Ramos (cell line): ENCODE measurements around the gene ARMC8.
"Not testable (repeated sequence)": the region's sequence is repeated elsewhere in the genome, so short reads cannot be mapped to it uniquely, and the experiment has no call there.

Source experiments
- in situ Hi-C: fragments of 300-500 bp; cut with MboI; formaldehyde crosslinking; loops from one replicate; pipeline ENCODE4 v1.14.3; 2022; ENCODE audit warnings: low sequenced_read_pairs; ENCODE audit not compliant: unreplicated experiment

Gene ARMC8, protein sequence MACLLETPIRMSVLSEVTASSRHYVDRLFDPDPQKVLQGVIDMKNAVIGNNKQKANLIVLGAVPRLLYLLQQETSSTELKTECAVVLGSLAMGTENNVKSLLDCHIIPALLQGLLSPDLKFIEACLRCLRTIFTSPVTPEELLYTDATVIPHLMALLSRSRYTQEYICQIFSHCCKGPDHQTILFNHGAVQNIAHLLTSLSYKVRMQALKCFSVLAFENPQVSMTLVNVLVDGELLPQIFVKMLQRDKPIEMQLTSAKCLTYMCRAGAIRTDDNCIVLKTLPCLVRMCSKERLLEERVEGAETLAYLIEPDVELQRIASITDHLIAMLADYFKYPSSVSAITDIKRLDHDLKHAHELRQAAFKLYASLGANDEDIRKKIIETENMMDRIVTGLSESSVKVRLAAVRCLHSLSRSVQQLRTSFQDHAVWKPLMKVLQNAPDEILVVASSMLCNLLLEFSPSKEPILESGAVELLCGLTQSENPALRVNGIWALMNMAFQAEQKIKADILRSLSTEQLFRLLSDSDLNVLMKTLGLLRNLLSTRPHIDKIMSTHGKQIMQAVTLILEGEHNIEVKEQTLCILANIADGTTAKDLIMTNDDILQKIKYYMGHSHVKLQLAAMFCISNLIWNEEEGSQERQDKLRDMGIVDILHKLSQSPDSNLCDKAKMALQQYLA

DNA sequence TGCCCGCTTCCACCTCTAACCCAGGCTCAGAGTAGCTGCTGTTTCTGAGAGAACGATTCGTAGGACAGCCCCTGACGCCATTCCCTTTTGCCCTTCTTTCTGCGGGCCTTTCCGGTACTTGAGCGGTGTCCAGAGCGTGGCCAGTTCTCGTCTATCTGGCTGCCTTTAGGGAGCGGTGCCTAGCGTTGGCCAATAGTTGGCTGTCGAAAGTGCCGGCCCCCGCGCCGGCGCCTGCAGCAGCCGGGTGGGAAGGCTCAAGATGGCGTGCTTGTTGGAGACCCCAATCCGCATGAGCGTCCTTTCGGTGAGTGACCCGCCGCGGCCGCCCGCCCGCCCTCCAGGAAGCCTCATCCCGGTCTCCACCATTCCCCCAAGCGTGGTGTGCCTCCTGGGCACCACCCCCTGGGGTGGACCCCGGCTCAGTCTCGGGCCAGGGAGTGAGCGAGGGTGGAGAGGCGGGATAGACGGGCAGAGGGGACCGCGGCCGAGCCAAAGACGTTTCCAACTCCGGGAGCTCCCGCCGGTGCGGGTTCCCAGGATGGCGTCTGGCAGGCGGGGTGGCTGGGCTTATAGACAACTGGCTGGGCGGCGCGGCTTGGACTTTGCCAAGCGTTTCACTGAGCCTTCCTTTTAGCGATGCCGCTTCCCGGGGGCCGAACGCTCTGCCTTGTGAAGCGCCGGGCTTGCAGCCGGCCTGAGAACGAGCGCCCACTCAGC lies at the start of gene ARMC8:
Gene ARMC8, plus strand, starts transcription at position 6 of the 717 bp plus-strand sequence. Its CDS starts 254 bp downstream, at position 260.
- in situ Hi-C loops = loop anchor here (25.0 kb wide), 1 partner anchor 400 kb away; the partner anchor contains the start of gene CEP70

DNA sequence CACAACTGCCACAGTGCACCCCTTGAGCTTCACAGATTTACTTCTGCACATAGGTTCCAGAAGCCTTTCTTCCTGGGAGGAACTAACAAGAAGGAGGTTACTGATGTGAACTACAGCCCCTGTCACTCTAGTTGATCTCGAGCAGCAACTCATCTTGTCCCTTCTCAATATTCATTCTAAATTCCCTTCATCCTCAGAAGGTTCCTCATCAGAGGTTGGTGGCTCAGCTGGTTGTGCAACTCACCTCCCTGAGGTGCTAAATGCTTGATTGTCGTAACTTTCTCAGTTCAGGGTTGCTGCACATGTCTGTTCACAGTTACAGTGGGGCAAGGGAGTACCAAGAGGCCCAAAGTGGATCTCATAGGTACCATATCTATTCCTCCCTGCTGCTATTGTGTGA lies 49.2 kb upstream of the ARMC8 start:
- in situ Hi-C loops = no loop called here

DNA sequence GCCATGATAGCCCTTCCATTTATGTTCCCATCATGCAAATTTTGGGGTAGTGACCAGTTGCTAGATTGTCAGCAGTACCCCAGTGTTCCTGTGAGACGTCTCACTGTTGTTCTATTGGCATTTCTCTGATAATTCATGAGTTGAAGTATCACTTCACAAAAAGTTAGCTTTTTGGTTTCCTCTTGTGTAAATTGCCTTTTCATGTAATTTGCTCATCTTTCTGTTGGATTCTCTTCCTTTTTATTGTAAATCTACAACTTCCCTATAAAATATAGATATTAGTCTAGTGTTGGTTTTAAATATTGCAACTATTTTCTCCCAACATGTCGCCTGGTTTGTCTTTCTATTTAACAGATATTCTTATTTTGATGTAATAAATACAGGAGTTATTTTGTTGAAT lies 47.4 kb upstream of the ARMC8 start:
- in situ Hi-C loops = no loop called here

DNA sequence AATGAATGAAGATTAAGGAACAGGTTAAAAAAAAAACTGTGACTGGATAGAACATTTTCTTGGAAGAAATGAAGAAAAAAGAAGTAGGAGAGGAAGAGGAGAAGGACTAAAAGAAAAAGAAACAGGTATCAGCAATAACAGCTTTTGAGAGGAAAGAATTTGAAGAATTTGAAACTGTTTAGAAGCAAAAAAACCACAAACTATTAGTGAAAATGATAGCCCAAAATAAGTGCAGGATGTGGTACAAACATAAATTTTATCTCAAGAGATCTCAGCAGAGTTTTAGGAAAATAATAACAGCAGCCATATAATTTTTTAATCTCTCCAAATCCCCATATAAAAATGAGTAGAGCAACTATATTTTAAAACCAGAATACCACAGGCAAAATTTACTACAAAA lies 46.2 kb upstream of the ARMC8 start:
- in situ Hi-C loops = no loop called here

DNA sequence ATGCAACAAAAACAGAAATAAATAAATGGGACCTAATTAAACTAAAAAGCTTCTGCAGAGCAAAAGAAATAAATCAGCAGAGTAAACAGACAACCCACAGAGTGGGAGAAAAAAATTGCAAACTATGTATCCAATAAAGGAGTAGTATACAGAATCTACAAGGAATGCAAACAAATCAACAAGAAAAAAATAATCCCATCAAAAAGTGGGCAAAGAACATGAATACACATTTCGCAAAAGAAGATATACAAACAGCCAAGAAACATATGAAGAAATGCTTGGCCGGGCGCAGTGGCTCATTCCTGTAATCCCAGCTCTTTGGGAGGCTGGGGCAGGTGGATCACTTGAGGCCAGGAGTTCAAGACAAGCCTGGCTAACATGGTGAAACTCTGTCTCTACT lies 44.9 kb upstream of the ARMC8 start:
- in situ Hi-C loops = not testable (repeated sequence)

DNA sequence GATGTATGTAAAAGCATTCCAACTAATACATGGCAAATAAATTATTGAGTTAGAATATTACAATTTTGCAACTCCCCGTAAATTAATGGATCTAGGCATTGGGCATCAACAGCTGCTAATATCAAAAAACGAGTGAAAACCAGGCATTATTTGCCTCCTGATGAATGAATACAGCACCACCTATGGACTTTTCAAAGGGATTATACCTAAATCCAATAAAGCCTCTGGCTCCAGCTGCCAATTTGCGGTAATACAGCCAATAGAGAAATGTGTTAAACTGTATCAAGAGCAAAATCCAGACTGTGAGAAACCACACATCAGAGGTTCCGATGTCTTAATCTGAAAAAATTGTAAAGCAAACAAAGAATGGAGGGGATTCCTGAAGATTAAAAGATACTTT lies 38.6 kb upstream of the ARMC8 start:
- in situ Hi-C loops = no loop called here

DNA sequence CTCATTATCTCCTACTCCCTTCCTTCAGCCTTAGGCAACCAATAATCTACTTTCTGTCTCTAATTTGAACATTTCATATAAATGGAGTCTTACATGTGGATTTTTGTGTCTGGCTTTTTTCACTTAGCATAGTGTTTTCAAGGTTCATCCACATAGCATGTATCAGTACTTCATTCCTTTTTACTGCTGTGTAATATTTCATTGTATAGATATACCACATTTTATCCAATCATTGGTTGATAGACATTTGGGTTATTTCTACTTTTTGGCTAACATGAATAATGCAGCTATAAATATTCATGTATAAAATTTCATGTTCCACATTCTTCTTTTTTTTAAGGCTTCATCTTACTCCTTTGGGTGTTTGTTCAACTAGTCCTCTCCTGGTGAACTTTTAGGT lies 32.6 kb upstream of the ARMC8 start:
- in situ Hi-C loops = no loop called here

DNA sequence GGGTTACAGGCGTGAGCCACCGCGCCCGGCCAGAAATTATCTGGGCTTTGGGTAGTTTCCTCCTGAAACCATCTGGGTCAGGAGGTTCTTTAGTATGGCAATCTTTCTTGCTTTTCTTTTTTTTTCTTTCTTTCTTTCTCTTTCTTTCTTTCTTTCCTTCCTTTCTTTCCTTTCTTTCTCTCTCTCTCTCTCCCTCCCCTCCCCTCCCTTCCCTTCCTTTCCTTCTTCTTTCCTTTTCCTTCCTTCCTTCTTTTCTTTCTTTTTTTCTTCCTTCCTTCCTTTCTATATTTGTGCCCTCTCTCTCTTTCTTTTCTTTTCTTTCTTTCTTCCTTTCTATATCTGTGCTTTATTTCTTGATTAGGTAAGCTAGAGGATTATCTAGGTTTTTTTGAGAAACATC lies 29.4 kb upstream of the ARMC8 start:
- in situ Hi-C loops = no loop called here

DNA sequence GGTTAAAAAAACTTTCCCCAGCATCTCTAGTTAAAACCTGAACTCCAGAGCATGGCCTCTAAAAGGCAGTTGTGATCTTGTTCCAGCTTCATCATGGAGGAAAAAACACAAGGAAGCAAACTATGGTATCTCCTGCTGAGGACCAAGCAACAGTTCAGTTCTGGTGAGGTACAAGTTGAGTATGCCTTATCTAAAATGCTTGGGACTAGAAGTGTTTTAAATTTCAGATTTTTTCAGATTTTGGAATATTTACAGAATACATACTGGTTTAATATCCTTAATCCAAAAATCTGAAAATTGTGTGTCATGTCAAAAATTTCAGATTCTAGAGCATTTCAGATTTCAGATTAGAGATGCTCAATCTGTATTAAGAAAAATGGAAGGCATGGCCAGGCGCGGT lies 22.0 kb upstream of the ARMC8 start:
- in situ Hi-C loops = no loop called here

DNA sequence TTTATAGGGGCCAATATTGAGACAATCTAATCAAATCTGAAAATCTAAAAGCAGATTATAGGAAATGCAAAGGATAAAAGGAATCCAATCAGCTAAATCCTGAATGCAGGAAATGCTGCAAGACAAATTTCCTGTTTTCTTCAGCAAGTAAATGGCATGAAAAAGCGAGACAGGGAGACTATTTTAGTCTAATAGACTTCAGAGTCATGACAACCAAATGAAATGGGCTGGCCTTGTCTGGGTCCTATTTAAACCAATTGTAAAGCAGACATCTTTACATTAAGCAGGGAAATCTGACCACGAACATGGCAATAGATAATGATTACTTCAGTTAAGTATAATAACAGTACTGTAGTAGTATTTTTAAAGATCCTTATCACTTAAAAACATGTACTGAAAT lies 14.5 kb upstream of the ARMC8 start:
- in situ Hi-C loops = no loop called here

DNA sequence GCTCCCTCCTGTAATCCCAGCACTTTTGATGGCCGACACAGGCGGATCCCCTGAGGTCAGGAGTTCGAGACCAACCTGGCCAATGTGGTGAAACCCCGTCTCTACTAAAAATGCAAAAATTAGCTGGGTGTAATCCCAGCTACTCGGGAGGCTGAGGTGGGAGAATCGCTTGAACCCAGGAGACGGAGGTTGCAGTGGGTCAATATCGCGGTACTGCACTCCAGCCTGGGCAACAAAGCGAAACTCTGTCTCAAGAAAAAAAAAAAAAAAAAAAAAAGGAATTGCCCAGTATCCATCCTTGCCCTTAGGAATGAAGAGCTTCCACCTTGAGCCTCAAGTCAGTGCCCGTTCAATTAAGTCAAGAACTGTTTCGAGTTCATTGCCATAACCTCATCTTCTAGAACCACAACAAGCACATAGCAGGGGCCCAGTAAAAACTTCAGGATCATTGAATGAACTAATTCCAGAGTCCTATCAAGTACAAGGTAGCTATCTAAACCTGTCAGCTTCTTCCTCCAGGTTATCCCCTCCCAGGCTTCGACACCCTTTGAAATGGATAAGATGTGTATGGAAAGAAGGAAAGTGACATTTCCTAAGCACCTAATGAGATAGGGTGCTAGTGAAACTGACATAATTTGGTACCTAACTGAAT lies 13.2 kb upstream of the ARMC8 start:
- in situ Hi-C loops = no loop called here

DNA sequence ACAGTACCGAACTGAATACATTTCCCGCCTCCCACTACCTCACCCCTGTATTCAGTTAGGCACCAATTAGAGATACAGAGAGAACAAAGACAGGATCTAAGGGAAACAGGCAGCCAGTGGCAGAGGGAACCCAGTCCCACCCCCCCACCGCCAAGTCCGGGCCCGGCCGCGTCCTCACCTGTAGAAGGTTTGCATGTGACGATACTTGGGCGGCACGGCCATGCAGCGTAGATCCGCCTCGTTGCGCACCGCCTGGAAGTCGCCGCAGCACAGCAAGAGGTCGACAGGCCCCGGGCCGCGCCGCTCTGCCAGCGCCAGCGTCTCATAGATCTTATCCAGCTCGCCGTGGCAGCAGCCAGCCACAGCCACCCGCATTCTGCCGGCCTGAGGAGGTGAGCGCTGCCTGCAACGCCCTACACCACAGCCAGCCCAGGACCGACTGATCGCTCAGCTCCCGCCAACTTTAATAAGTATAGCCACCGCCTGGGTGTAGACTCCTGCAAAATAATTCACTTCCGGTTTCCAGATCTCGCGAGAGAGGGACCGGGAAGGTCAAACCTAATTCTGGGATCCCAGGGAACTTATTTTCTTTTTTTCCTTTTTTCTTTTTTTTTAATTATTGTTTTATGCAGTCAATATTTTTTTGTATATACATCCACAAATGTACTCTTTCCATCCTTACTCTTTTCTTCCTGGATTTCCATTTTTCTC lies 12.5 kb upstream of the ARMC8 start, which contains the start of gene DBR1:
Gene DBR1, minus strand, starts transcription at position 501 of the 711 bp plus-strand sequence. Its CDS starts 126 bp downstream, at position 375.
- in situ Hi-C loops = loop anchor here (25.0 kb wide), 1 partner anchor 413 kb away; the partner anchor contains the start of gene CEP70

DNA sequence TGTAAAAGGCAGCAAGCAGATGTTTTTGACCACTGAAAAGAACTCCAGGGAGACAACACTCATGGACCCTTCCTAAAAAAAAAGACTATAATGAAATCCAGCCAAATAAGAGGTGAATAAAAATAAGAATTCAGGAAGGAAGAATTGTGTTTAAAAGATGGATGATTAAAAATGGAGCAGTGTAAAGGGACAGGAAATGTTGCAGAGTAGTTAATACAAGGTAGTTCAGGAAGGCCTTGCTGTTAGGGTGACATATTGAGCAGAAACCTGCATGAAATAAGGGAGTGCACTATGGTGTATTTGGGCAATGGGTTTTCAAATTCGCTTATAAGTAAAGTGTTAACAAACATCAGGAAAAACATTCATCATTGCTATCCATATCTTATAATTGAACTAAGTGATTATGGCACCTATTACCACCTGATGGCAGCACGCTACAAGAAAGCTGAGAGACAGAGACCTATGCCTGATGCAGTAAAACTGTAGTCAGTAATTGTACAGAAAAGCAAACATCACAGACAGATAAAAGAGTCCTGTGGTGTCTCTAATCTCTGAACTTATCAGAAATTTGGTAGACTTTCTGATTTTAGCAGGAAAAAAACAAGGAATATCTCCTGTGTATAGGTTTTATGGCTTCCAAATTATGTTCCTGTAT lies 6.6 kb upstream of the ARMC8 start:
- in situ Hi-C loops = loop anchor here (25.0 kb wide), 1 partner anchor 407 kb away; the partner anchor contains the start of gene CEP70

DNA sequence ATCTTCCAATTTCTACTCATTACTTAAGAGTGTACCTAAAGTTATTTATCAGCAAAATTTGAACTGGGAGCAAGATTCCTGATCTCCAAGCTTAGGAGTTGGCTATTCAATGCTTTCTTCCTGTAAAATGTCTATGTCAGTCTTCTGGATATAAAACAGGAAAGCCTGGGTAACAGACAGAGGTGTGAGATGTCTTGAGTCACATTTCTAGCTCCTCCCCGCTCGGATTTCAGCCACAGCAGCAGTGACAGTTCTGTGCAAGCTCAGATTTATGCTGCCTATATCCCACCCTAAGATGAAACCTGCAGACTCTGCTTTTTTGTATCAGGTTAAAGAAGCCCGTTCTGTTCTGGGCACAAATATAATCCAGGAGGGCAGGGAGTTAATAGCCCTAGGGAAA lies 2.1 kb upstream of the ARMC8 start:
- in situ Hi-C loops = loop anchor here (25.0 kb wide), 1 partner anchor 402 kb away; the partner anchor contains the start of gene CEP70

DNA sequence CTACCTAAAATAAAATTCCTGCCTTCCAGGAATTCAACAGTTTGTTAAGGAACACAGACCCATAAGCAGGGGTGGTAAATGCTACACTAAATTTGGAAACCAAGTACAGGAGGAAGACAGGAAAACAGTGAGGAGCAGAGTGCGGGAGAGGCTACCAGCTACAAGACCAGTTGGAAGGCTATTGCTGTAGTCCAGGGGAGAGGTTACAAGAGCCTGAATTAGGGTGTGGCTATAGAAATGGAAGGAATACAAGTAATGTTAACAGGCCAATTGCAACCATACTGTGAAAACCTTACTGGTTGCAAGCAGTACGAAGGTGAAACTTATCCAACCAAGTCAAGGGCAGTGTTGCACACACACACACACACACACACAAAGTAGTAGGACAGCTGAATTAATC lies 880 bp upstream of the ARMC8 start:
- in situ Hi-C loops = loop anchor here (25.0 kb wide), 1 partner anchor 401 kb away; the partner anchor contains the start of gene CEP70

DNA sequence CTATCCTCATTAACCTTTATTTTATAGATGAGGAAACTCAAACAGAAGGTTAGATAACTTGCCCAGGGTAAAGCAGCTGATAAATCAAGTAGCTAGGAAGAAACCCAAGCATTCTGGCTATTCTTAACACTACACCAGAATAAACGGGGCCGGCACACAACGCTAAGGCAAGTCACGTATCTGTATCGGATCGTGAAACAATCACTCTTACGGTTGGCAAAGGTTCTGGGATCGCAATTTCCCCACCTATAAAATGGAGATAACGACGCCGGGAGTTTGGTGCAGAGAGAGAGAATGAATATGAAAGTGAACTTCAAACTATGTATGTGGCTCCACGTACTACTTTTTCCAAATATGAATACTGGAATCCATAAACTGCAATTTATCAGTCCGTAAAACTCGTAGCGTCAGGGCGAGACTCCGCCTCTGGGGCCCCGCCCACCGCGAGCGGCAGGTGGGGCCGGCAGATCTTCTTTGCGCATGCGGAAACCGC lies 252 bp upstream of the ARMC8 start:
- in situ Hi-C loops = loop anchor here (25.0 kb wide), 1 partner anchor 400 kb away; the partner anchor contains the start of gene CEP70

DNA sequence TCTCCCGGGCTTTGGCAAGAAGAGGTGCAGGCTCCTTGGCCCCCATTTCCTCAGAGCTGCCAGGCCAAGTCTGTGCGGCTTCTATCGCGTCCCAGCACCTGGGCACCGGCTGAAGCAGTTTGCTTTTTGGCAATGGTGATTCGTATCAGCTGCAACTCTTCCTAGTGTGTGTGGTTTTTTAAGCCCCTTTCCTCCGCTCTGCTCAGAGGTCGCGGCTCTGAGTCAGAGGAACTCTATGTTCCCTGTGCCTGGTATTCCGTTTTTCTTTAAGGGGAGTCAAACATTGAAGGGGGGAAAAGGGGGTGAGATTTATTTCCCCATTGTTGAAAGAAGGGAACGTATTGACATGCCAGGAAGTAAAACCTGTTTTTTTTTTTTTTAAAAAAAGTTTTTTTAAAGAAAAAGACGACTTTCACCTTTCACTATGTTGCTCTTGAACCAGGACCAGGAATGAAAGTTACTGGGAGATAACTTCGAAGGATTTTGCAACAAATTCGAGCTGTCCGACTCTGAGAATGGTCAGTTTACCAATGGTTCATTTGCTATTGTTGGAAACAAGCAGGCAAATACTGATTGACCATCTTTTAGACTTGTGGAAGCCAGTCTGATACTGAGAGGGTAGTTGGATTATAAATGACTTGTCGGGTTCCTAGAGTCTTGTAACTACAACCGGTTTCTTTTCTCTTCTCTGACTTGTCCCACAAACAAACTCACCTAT lies 1.1 kb downstream of the ARMC8 start:
- in situ Hi-C loops = loop anchor here (25.0 kb wide), 1 partner anchor 399 kb away; the partner anchor contains the start of gene CEP70

DNA sequence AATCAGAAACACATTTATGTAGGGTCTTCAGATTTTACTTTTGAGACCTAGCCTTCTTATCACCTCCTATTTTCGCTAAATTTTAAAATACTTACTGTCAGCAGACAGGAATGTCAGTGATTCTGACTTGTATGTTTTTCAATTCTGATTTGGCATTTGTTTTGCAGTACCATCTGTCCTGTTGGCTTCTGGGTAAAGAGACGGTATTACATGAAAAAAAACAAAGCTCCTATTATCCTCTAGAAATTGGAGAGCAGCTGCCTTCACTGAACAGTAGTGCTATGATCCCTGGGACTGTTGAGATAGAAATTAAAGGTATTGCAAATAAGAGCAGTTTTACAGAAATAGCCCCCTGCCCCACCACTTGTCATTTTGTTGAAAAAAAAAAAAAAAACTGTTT lies 8.4 kb downstream of the ARMC8 start:
- in situ Hi-C loops = loop anchor here (25.0 kb wide), 1 partner anchor 392 kb away; the partner anchor contains the start of gene CEP70
